ENCODE data around the gene EHMT1. TPM values are rescaled to one million over a fixed set of nuclear protein-coding genes. Genes with fewer than 3 reads are reported as not detected.

Gene EHMT1
- total RNA-seq, 1 donor from 2014 or later, result 59.9 TPM

- Histone ChIP-seq H3K36me3 (ENCODE audit: control insufficient read depth, insufficient read depth, low read length) (no peaks in the 10 kb centered on the region), H3K4me3 (ENCODE audit: low read depth, low read length) (no peak overlapping the region)
- no peak for DNase-seq (ENCODE audit: low read depth)
Observed at GRCh38 chr9:137674307-137674975, 55.6 kb downstream of the EHMT1 start.

GRCh38 chr9:137674976-137675320 lies 56.1 kb downstream of the EHMT1 start:
- no peak overlapping the region for H3K4me3 ChIP-seq (ENCODE audit: low read depth, low read length)
- TF ChIP-seq CTCF (IDR thresholded peaks at IDR 0.05; ENCODE audit: insufficient read depth, low read length, poor library complexity, severe bottlenecking), result no peak
- H3K27me3 ChIP-seq (ENCODE audit: control insufficient read depth, insufficient read depth, low read length), result no peaks in the 10 kb centered on the region
- DNase-seq (ENCODE audit: low read depth), result no peak
- H3K36me3 ChIP-seq (ENCODE audit: control insufficient read depth, insufficient read depth, low read length), result no peaks in the 10 kb centered on the region

More at GRCh38 chr9:137674307-137674975, 55.6 kb downstream of the EHMT1 start:
- H3K27me3 ChIP-seq (ENCODE audit: control insufficient read depth, insufficient read depth, low read length), result no peaks in the 10 kb centered on the region
- TF ChIP-seq CTCF (IDR thresholded peaks at IDR 0.05; ENCODE audit: insufficient read depth, low read length, poor library complexity, severe bottlenecking), result no peak

- Histone ChIP-seq H3K4me3 (ENCODE audit: low read depth, low read length) (no peak overlapping the region), H3K27me3 (ENCODE audit: control insufficient read depth, insufficient read depth, low read length) (no peaks in the 10 kb centered on the region), H3K36me3 (ENCODE audit: control insufficient read depth, insufficient read depth, low read length) (no peaks in the 10 kb centered on the region)
- no peak for DNase-seq (ENCODE audit: low read depth)
- TF ChIP-seq CTCF (IDR thresholded peaks at IDR 0.05; ENCODE audit: insufficient read depth, low read length, poor library complexity, severe bottlenecking), result no peak
Observed at GRCh38 chr9:137676998-137677397, 58.2 kb downstream of the EHMT1 start.

GRCh38 chr9:137678202-137678601 lies 59.4 kb downstream of the EHMT1 start:
- H3K4me3 ChIP-seq (ENCODE audit: low read depth, low read length), result no peak overlapping the region
- TF ChIP-seq CTCF (IDR thresholded peaks at IDR 0.05; ENCODE audit: insufficient read depth, low read length, poor library complexity, severe bottlenecking), result no peak
- H3K27me3 ChIP-seq (ENCODE audit: control insufficient read depth, insufficient read depth, low read length), result no peaks in the 10 kb centered on the region
- no peak for DNase-seq (ENCODE audit: low read depth)
- no peaks in the 10 kb centered on the region for H3K36me3 ChIP-seq (ENCODE audit: control insufficient read depth, insufficient read depth, low read length)

GRCh38 chr9:137679249-137679648 lies 60.4 kb downstream of the EHMT1 start:
- TF ChIP-seq CTCF (IDR thresholded peaks at IDR 0.05; ENCODE audit: insufficient read depth, low read length, poor library complexity, severe bottlenecking), result no peak
- H3K27me3 ChIP-seq (ENCODE audit: control insufficient read depth, insufficient read depth, low read length), result no peaks in the 10 kb centered on the region
- H3K4me3 ChIP-seq (ENCODE audit: low read depth, low read length), result no peak overlapping the region
- H3K36me3 ChIP-seq (ENCODE audit: control insufficient read depth, insufficient read depth, low read length), result no peaks in the 10 kb centered on the region
- DNase-seq (ENCODE audit: low read depth), result no peak

GRCh38 chr9:137679695-137680305 lies 61.0 kb downstream of the EHMT1 start:
- Histone ChIP-seq H3K27me3 (ENCODE audit: control insufficient read depth, insufficient read depth, low read length) (no peaks in the 10 kb centered on the region), H3K4me3 (ENCODE audit: low read depth, low read length) (no peak overlapping the region), H3K36me3 (ENCODE audit: control insufficient read depth, insufficient read depth, low read length) (no peaks in the 10 kb centered on the region)
- DNase-seq (ENCODE audit: low read depth), result no peak
- no peak for TF ChIP-seq CTCF (IDR thresholded peaks at IDR 0.05; ENCODE audit: insufficient read depth, low read length, poor library complexity, severe bottlenecking)

Data from kidney epithelial cell (primary cell).